GM12891 (cell line): Measurements from ENCODE around the gene KRT17.
"Not testable (repeated sequence)": the region's sequence is repeated elsewhere in the genome, so short reads cannot be mapped to it uniquely, and the experiment has no call there.

Experiments
- DNase-seq: peaks from one replicate; pipeline ENCODE4 v3.0.0; 2011; ENCODE audit warnings: low spot score; ENCODE audit not compliant: insufficient read length
- FAIRE-seq: peaks from 2 replicates; lab custom pipeline; 2011; peaks lifted over from hg19 to GRCh38; lab: Jason Lieb, UNC
- PAX5 ChIP-seq: IDR thresholded peaks from 2 replicates; pipeline ENCODE4 v1.6.1; 2011; ENCODE audit warnings: low read length, moderate library complexity, mild to moderate bottlenecking; ENCODE audit not compliant: insufficient read depth, severe bottlenecking
- POLR2A ChIP-seq: IDR thresholded peaks from 2 replicates; pipeline ENCODE4 v1.6.1; 2011; ENCODE audit warnings: low read depth, low read length, control low read depth
- POLR2AphosphoS5 ChIP-seq: IDR thresholded peaks from 2 replicates; pipeline ENCODE4 v1.6.1; 2011; ENCODE audit warnings: low read depth, low read length, control low read depth
- POU2F2 ChIP-seq: IDR thresholded peaks from 2 replicates; pipeline ENCODE4 v1.6.1; 2011; ENCODE audit warnings: low read depth, mild to moderate bottlenecking, control low read depth, low read length, moderate library complexity
- SPI1 ChIP-seq: IDR thresholded peaks from 2 replicates; pipeline ENCODE4 v1.6.1; 2011; ENCODE audit warnings: low read depth, low read length, control low read depth
- TAF1 ChIP-seq: IDR thresholded peaks from 2 replicates; pipeline ENCODE4 v1.6.1; 2011; ENCODE audit warnings: low read depth, low read length, control low read depth

KRT17 gene

DNA sequence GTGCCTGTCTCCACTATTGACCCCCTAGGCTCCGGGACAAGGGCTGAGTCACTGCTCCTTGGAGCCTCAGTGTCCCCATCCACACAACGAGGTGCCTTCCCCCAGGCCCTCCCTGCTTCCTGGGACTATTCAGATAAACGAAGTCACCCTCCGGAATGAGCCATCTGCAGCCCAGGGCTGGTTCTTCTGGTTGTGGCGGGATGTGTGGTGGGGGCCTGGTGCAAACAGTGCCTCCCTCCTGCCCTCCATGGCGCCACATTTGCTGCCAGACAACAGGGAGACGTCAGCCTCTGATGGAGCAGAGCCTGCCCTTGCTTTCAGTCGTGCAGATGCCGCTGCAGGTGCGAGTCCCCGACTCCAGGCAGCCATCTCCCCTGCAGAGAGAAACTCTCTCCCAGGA lies 6.7 kb downstream of the KRT17 start:
- FAIRE-seq: no peak
- no peak for DNase-seq
- no peak for TF ChIP-seq POU2F2
- no peak for TF ChIP-seq SPI1
- no peak for TF ChIP-seq TAF1
- no peak for TF ChIP-seq POLR2AphosphoS5
- TF ChIP-seq PAX5: no peak
- TF ChIP-seq POLR2A: no peak

DNA sequence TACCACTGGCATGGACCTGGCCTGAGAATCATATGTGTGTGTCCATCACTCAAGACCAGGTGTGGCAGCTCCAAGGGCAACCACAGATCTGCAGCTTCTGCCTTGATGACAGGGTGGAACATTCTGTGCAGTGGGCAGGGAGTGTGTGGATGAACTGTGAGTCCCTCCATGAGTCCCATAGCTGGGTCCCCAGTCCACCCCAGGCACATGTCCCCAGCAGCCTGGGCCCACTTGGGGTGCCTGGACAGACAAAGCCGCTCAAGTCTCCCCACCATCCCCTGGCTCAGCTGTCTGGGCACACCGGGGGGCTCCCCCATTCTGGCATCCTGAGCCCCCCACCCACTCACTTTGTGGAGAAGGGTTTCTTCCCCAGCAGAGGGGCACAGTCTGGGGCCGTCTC lies 7.2 kb downstream of the KRT17 start:
- no peak for FAIRE-seq
- TF ChIP-seq POU2F2: no peak
- TF ChIP-seq PAX5: no peak
- no peak for TF ChIP-seq SPI1
- no peak for TF ChIP-seq POLR2A
- TF ChIP-seq POLR2AphosphoS5: no peak
- TF ChIP-seq TAF1: no peak
- no peak for DNase-seq

DNA sequence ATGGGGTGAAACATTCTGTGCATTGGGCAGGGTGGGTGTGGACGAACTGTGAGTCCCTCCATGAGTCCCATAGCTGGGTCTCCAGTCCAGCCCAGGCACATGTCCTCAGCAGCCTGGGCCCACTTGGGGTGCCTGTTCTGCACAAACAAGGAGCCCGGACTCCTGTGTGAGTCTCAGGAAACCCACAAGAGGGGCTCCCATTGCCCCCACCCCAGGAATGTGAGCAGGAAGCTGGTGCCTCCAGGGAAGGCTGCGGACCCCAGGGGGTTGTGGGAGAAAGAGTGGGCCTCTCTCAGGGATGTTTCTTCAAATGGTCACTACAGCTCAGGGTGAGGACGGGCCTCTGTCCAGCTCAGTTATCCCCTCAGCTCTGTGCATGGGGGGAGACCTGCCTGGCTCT lies 7.9 kb downstream of the KRT17 start:
- not testable (repeated sequence) for FAIRE-seq, DNase-seq

DNA sequence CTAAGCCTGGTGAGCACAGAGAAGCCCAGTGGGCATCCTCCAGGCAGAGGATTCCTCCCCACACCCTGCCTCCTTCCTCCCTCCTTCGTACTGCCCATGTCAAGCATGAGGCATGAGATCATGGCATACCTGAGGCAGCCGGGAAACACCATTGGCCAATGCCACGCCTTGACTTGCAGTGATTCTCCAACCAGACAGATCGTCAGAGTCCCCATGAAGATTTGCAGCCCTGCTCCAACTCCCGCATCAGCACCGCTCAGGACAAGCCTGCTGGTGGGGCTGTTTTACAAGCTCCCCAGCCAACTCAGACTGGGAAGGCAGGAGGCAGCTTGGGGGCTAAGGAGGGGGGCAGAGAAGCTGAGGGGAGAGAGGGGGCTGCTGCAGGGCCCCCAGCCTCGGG lies 8.9 kb downstream of the KRT17 start:
- TF ChIP-seq POLR2AphosphoS5: no peak
- no peak for TF ChIP-seq PAX5
- TF ChIP-seq POU2F2: no peak
- no peak for TF ChIP-seq TAF1
- TF ChIP-seq POLR2A: no peak
- DNase-seq: no peak
- no peak for FAIRE-seq

DNA sequence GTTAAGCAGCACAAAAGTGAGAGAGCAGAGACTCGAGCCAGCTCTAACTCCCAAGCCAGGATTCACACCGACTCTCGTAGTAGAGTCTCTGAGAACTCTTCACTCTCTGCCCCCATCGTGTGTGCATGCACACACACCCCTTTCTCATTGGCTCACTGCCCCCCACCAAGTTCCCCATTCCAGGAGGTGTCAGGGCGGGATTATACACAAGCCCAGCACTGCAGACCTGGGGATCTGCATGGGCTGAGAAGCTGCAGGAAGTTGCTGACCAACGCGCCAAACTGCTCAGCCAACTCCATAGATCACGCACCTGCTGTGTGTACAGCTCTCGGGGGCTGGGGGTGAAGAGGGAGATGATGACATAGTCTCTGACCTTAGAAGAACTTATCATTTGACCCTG lies 9.6 kb downstream of the KRT17 start:
- not testable (repeated sequence) for DNase-seq

DNA sequence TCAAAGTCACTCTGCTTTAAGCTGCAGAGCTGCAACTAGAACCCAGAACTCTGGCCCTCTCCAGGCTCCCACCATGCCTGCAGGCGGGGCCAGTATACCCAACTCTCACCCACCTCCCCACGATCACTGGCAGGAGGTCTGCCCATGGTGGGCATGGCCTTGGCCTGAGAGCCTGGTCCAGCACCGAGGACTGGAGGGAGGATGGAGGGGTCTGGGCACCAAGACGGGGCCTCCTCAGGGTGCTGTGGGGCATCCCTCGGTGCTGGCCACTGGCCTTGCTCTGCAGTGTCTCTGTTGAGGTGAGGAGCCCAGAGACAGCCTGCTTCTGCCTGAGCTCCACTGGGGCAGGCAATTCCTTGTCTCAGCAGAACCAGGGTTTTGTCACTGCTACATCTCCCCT lies 10.3 kb downstream of the KRT17 start:
- DNase-seq: no peak
- FAIRE-seq: no peak
- TF ChIP-seq POU2F2: no peak
- no peak for TF ChIP-seq PAX5
- no peak for TF ChIP-seq POLR2A
- no peak for TF ChIP-seq SPI1
- TF ChIP-seq POLR2AphosphoS5: no peak
- no peak for TF ChIP-seq TAF1

More for the DNA sequence above, 9.6 kb downstream of the KRT17 start:
- not testable (repeated sequence) for FAIRE-seq

DNA sequence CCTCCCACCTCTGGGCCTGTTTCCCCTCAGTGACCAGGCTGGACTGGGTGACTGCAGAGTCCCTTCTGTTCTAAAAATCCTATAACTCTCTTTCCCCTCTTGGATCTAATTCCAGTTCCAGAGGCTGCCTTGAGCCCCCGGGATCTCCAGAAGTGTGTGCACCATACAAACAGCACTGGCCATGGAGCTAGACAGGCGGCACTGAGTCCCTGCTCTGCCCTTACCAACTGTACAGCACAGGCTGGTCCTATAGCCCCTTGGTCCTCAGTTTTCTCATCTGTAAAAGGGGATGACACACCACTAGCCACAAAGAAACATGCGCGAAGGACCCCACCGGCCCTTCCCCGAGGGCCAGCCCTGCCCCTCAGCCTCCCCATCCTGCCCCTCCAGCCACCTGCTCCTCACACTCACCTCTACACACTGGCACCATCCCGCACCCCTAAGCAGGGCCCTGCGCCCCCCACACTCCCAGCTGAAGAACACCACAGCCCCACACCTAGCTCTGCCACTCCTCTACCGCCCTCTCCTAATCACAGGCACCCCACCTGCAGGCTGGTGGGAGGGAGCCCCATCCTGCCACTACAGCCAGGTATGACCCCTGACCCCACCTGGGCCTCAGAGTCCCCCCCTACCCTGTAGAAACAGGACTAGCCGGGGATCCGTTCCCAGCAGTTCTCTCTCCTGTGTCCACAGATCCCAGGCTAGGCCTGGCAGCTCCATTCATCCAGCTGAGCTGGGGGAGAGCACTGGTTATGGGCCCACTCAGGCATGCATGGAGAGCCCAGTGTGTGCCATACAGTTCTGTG lies 10.9 kb downstream of the KRT17 start:
- FAIRE-seq: no peak
- TF ChIP-seq POU2F2 (no peak), SPI1 (no peak), PAX5 (no peak), POLR2AphosphoS5 (no peak), POLR2A (no peak), TAF1 (no peak)
- DNase-seq: no peak

DNA sequence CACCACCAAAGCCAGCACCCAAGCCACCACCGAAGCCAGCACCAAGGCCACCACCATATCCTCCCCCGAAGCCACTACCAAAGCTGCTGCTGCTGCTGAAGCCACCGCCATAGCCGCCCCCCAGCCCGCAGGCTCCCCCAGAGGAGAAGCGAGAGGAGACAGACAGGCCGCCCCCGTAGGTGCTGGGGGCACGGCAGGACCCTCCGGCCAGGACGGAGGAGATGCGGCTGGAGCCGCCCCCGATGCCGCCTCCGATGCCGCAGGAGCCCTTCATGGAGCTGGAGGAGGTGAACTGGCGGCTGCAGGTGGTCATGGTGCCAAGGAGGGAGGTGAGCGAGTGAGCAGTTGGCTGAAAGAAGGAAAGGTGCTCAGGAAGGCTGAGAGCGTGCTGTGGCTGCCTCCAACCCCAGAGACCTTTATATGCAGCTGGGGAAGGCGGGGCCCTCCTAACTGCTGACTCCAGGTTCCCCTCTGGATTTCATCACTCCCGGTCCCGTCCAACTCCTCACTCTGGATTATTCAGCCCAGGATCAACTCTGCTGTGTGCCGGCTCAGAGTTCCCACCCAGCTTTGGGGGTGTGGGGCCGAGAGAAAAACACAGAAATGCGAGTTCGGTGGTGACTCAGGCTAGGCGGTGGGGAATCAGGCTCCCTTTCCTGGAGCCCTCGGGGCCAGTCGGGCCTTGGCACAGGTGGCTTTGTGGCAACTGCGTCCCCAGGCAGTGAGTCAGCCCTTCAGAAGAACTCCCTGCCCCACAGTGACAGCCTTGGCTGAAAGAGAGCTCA lies 11.8 kb downstream of the KRT17 start, which contains the start of gene KRT16:
KRT16 (minus strand) TSS at position 392 of the 785 bp plus-strand sequence; CDS start at position 313, 79 bp downstream.
- FAIRE-seq, DNase-seq: not testable (repeated sequence)

DNA sequence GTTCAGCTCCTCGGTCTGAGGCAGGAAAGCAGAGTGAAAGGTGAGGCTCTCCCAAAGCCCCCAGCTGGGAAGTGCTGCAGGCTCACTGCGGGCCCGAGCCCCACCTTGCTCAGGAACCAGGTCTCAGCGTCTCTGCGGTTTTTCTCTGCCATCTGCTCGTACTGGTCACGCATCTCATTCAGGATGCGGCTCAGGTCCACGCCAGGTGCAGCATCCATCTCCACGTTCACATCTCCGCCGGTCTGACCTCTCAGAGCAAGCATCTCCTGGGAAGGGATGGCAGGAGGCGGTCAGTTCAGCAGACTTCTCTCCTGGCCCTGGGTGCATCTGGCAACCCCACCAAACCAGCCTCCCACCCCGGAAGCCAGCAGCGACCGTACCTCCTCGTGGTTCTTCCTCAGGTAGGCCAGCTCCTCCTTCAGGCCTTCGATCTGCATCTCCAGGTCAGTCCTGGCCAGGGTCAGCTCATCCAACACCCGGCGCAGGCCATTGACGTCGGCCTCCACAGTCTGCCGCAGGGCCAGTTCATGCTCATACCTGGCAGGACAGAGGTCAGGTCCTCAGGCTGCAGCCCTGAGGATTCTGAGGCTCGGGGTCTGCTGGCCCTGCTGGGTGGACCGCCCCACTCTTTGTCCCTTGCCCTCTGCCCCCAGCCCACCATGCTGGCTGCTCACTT lies 13.3 kb downstream of the KRT17 start:
- TF ChIP-seq TAF1 (no peak), SPI1 (no peak), PAX5 (no peak), POLR2A (no peak), POLR2AphosphoS5 (no peak), POU2F2 (no peak)
- FAIRE-seq (no peak), DNase-seq (no peak)

DNA sequence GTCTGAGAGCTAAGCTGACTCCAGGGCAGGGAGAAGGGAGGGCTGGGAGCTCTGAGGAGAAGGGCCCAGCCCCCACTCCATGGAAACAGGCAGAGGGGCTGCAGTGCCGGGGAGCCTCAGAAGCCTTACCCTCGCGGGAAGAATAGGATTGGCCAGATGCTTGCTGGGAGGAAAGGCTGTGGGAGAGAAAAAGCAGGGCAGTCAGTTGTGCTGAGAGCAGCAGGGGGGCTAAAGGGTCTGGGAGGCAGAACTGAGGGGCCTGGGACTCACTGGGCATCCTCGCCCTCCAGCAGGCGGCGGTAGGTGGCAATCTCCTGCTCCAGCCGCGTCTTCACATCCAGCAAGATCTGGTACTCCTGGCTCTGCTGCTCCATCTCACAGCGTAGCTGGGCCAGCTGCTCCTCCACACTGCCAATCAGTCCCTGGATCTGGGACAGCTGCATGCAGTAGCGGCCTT lies 14.3 kb downstream of the KRT17 start:
- DNase-seq, FAIRE-seq: not testable (repeated sequence)

DNA sequence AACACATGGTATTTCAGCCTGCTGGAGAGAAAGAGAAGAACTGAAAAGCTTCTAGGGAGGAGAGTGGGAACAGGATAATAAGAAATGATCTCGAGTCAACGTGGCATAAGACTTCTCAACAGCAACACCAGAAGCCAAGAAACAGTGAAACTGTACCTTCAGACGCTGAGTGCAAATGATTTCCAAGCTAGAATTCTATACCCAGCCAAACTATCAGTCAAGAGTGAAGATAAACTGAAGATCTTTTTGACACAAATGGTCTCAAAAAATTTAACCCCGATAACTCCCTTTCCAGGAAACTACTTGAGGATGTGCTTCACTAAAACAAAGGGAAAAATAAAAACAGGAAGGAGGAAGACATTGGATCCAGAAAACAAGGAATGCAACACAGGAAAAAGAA lies 17.4 kb downstream of the KRT17 start:
- not testable (repeated sequence) for DNase-seq, FAIRE-seq
